Measurements from ENCODE around the gene DUS4L.

DNA sequence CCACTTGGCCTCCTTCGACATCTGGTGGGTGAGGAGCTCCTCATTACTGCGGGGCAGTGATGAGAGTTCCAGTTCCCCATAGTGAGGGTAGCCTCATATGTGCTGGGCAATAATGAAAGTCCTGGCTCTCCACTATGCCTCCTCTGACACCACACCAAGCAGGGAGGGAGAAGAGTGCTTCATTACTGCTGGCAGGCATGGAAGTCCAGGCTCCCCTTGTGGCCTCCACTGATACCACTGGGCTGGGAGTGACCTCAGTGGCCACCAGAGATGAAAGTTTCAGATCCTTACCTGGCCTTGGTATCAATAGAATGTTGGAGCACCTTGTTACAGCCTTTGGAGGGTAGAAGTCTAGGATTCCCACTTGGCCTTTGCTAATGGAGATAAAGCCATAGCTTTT, 6.5 kb downstream of the DUS4L start:
- TF ChIP-seq GATAD1 (CRISPR knock-in tag; IDR thresholded peaks at IDR 0.05) (no peak), ZFP1 (CRISPR knock-in tag; IDR thresholded peaks at IDR 0.05) (no peak), ZNF589 (CRISPR knock-in tag; conservative IDR thresholded peaks at IDR 0.05) (no peak), RCOR2 (CRISPR knock-in tag; IDR thresholded peaks at IDR 0.05) (no peak), ZBTB1 (CRISPR knock-in tag; IDR thresholded peaks at IDR 0.05; ENCODE audit: borderline replicate concordance) (no peak), ETV6 (CRISPR knock-in tag; conservative IDR thresholded peaks at IDR 0.05) (no peak)
